ENCODE results near the gene UBASH3A. TPM values are rescaled to one million over a fixed set of nuclear protein-coding genes. Genes with fewer than 3 reads are reported as not detected.
A peak's percentile ranks its signal among the peaks of the same experiment; 100 is the strongest.

UBASH3A gene
- total RNA-seq, 2 experiments from 2014 or later, result 13.5 to 14.9 TPM

- Mint-ChIP-seq H3K4me3 (no peak overlapping the region), H3K9me3 (no peaks in the 10 kb centered on the region), H3K27ac (no peak overlapping the region), H3K4me1 (ENCODE audit: low read depth) (peaks cover 65% of the 10 kb centered on the region), H3K27me3 (ENCODE audit: low read depth) (no peaks in the 10 kb centered on the region), H3K36me3 (ENCODE audit: low read depth) (no peaks in the 10 kb centered on the region)
- CTCF ChIA-PET, result interaction anchor here (1.0 to 1.8 kb wide), 4 partner anchors 9 to 201 kb away, joined by 3 to 4 read pairs (median 4); no protein-coding TSS in a partner anchor
- intact Hi-C loops (cut with micrococcal nuclease), result loop anchor here (5.0 to 10.0 kb wide), 2 partner anchors 42 to 375 kb away; no protein-coding TSS in a partner anchor
- no peak for DNase-seq
Measured at GRCh38 chr21:42459546-42460215, 56.0 kb downstream of the UBASH3A start.

DNA sequence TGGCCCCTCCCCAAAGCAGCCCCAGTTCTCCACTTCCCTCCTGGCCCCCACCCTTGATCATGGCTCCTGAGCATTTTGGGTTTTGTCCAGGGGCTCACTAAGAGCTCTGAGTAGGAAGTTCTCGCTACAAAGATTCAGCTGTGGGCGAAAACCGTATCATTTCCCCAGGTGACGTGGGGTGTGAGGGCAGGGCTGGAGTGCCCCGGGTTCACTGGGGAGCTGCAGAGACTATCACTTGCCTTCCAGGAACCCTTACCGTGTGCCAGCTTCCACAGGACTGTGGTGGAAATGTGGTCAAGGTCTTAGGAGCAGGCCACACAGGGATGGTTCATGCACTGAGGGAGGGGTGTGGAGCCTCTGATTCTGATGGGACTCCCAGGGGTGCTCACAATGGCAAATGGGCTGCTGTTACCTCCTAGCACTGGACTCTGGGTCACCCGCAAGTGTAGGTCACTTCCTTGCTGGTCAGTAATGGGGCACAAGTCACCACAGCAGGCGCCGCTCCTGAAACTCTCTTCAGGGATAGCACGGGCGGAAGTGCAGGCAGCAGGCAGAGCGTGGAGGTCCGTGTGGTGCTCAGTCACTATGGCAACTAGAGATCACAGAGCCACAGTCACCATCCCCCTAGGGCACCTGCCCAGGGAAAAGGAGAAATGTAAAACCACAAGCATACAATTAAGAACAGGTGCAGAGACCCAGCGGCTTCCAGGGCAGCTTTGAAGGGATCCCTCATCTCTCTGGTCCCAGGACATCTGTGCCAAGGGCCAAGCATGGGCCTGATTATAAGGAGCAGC, 56.9 kb downstream of the UBASH3A start:
- H3K4me1 Mint-ChIP-seq (ENCODE audit: low read depth), result peaks cover 70% of the 10 kb centered on the region
- peak; percentile 75 for DNase-seq
- intact Hi-C loops (cut with micrococcal nuclease), result loop anchor here (5.0 to 10.0 kb wide), 2 partner anchors 43 to 374 kb away; no protein-coding TSS in a partner anchor
- H3K4me3 Mint-ChIP-seq, result peak overlapping the region; percentile 52
- H3K27me3 Mint-ChIP-seq (ENCODE audit: low read depth), result no peaks in the 10 kb centered on the region
- CTCF ChIA-PET, result interaction anchor here (1.3 to 1.8 kb wide), 3 partner anchors 8 to 202 kb away, joined by 3 to 4 read pairs (median 3); no protein-coding TSS in a partner anchor
- peak overlapping the region; percentile 66 for H3K27ac Mint-ChIP-seq
- no peaks in the 10 kb centered on the region for H3K9me3 Mint-ChIP-seq
- H3K36me3 Mint-ChIP-seq (ENCODE audit: low read depth), result no peaks in the 10 kb centered on the region

- peak; percentile 23 for DNase-seq
- Mint-ChIP-seq H3K4me3 (peak overlapping the region; percentile 52), H3K27ac (no peak overlapping the region), H3K4me1 (ENCODE audit: low read depth) (peaks cover 66% of the 10 kb centered on the region), H3K36me3 (ENCODE audit: low read depth) (no peaks in the 10 kb centered on the region), H3K27me3 (ENCODE audit: low read depth) (no peaks in the 10 kb centered on the region), H3K9me3 (no peaks in the 10 kb centered on the region)
- intact Hi-C loops (cut with micrococcal nuclease), result loop anchor here (5.0 to 10.0 kb wide), 2 partner anchors 44 to 374 kb away; no protein-coding TSS in a partner anchor
- CTCF ChIA-PET, result interaction anchor here (0.9 to 1.3 kb wide), 2 partner anchors 11 to 100 kb away, joined by 3 to 4 read pairs; no protein-coding TSS in a partner anchor
Measured at GRCh38 chr21:42461185-42461520, 57.5 kb downstream of the UBASH3A start.

- H3K36me3 Mint-ChIP-seq (ENCODE audit: low read depth), result no peaks in the 10 kb centered on the region
- no peaks in the 10 kb centered on the region for H3K27me3 Mint-ChIP-seq (ENCODE audit: low read depth)
- CTCF ChIA-PET, result interaction anchor here (0.9 to 1.3 kb wide), 4 partner anchors 12 to 138 kb away, joined by 3 to 4 read pairs (median 3); no protein-coding TSS in a partner anchor
- intact Hi-C loops (cut with micrococcal nuclease), result loop anchor here (5.0 to 10.0 kb wide), 2 partner anchors 45 to 373 kb away; no protein-coding TSS in a partner anchor
- DNase-seq, result no peak
- H3K4me1 Mint-ChIP-seq (ENCODE audit: low read depth), result peaks cover 56% of the 10 kb centered on the region
- H3K27ac Mint-ChIP-seq, result no peak overlapping the region
- H3K4me3 Mint-ChIP-seq, result peak overlapping the region; percentile 52
- no peaks in the 10 kb centered on the region for H3K9me3 Mint-ChIP-seq
Measured at GRCh38 chr21:42461881-42462877, 58.5 kb downstream of the UBASH3A start.

DNA sequence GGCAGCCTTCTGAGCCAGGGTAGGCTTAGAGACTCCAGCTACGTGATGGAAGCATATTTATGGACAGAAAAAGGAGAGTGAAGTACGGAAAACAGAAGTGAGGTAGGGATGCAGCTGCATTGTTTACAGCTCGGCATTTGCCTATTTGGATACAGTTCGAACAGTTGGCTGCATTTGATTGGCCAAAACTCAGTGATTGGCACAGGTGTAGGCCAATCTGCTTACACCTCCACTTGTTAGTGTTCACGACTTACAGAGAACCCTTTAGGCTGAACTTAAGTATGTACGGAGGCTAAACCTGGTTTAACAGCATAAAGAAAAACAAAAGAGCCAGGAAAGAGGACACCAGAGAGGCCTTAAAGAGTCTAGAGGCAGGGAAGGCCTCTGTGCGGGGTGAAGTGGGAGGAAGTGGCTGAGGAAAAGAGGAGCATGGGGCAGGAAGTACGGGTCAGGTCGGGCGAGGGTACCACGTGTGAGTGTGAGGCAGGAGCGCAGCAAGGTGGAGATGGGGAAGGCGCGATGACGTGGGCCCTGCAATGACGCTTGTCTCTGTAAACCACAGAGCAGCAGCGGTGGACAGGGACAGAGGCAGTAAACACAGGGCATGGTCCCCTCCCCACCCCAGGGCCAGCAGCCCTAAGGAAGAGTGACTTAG, 60.3 kb downstream of the UBASH3A start:
- intact Hi-C loops (cut with micrococcal nuclease), result loop anchor here (2.0 to 10.0 kb wide), 3 partner anchors 33 to 371 kb away; partner anchors contain the start of gene RSPH1
- peak overlapping the region; percentile 53 for H3K4me3 Mint-ChIP-seq
- H3K36me3 Mint-ChIP-seq (ENCODE audit: low read depth), result no peaks in the 10 kb centered on the region
- peak; percentile 80 for DNase-seq
- H3K9me3 Mint-ChIP-seq, result no peaks in the 10 kb centered on the region
- H3K27ac Mint-ChIP-seq, result peak overlapping the region; percentile 77
- no peaks in the 10 kb centered on the region for H3K27me3 Mint-ChIP-seq (ENCODE audit: low read depth)
- H3K4me1 Mint-ChIP-seq (ENCODE audit: low read depth), result peaks cover 56% of the 10 kb centered on the region
- CTCF ChIA-PET, result interaction anchor here (0.7 to 1.0 kb wide), 2 partner anchors 15 to 19 kb away, joined by 3 to 4 read pairs; no protein-coding TSS in a partner anchor

DNA sequence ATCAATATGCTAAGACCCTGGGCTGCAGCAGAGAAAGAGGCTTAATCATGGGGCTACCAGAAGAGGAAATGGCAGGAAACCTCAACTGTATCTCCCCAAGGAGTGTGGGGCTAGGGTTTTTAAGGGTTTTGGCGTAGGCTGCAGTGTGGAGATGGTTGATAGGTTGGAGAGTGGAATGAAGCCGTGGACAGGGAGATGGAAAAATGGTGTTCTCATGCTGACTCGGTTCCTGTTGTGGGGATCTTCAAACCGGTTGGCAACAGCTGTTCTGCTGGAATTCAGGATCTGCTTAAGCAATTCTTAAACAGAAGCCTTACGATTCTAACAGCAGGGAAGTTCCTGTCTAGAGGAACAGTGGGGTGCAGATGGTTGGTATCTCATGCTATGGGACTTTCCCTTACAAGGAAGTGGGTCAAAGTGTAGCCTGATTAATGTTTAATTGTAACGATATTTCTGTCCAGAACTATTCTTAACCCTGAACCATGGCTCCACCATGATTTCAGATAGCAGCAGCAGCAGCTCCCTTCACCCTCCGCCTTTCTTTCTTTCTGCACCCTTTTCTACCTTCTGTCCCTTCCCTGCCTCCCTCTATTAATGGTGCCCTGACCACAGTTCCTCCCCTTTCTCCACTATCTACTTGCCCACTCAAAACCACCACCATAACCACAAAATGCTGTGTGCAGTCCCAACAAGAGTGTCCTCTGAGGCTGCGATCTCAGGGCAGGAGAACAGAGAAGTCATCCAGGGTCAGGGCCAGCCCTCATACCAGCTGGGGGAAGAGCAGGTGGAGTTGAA, 61.5 kb downstream of the UBASH3A start:
- Mint-ChIP-seq H3K9me3 (no peaks in the 10 kb centered on the region), H3K27ac (peak overlapping the region; percentile 0), H3K36me3 (ENCODE audit: low read depth) (no peaks in the 10 kb centered on the region), H3K4me1 (ENCODE audit: low read depth) (peaks cover 51% of the 10 kb centered on the region), H3K4me3 (no peak overlapping the region), H3K27me3 (ENCODE audit: low read depth) (no peaks in the 10 kb centered on the region)
- intact Hi-C loops (cut with micrococcal nuclease), result loop anchor here (2.0 to 10.0 kb wide), 2 partner anchors 32 to 370 kb away; partner anchors contain the start of gene RSPH1
- no peak for DNase-seq
- CTCF ChIA-PET, result interaction anchor here (0.8 kb wide), 1 partner anchor 15 kb away, joined by 3 read pairs; no protein-coding TSS in a partner anchor

GRCh38 chr21:42465803-42466127, 62.1 kb downstream of the UBASH3A start:
- CTCF ChIA-PET, result no interaction called here
- Mint-ChIP-seq H3K27ac (no peak overlapping the region), H3K27me3 (ENCODE audit: low read depth) (no peaks in the 10 kb centered on the region), H3K36me3 (ENCODE audit: low read depth) (no peaks in the 10 kb centered on the region), H3K9me3 (no peaks in the 10 kb centered on the region), H3K4me3 (no peak overlapping the region), H3K4me1 (ENCODE audit: low read depth) (peaks cover 46% of the 10 kb centered on the region)
- no peak for DNase-seq
- intact Hi-C loops (cut with micrococcal nuclease), result loop anchor here (2.0 to 10.0 kb wide), 2 partner anchors 31 to 369 kb away; partner anchors contain the start of gene RSPH1

GRCh38 chr21:42466700-42467099, 63.0 kb downstream of the UBASH3A start:
- H3K4me1 Mint-ChIP-seq (ENCODE audit: low read depth), result peaks cover 36% of the 10 kb centered on the region
- no peak overlapping the region for H3K4me3 Mint-ChIP-seq
- H3K9me3 Mint-ChIP-seq, result no peaks in the 10 kb centered on the region
- H3K27me3 Mint-ChIP-seq (ENCODE audit: low read depth), result no peaks in the 10 kb centered on the region
- H3K27ac Mint-ChIP-seq, result no peak overlapping the region
- no peak for DNase-seq
- CTCF ChIA-PET, result interaction anchor here (0.6 to 1.6 kb wide), 6 partner anchors 10 to 26 kb away, joined by 3 to 5 read pairs (median 4); no protein-coding TSS in a partner anchor
- intact Hi-C loops (cut with micrococcal nuclease), result loop anchor here (10.0 kb wide), 1 partner anchor 368 kb away; no protein-coding TSS in a partner anchor
- no peaks in the 10 kb centered on the region for H3K36me3 Mint-ChIP-seq (ENCODE audit: low read depth)

GRCh38 chr21:42467140-42467983, 63.7 kb downstream of the UBASH3A start:
- no peaks in the 10 kb centered on the region for H3K36me3 Mint-ChIP-seq (ENCODE audit: low read depth)
- H3K4me3 Mint-ChIP-seq, result no peak overlapping the region
- CTCF ChIA-PET, result interaction anchor here (0.6 to 1.6 kb wide), 6 partner anchors 10 to 26 kb away, joined by 3 to 5 read pairs (median 4); no protein-coding TSS in a partner anchor
- peak; percentile 35 for DNase-seq
- H3K4me1 Mint-ChIP-seq (ENCODE audit: low read depth), result peaks cover 30% of the 10 kb centered on the region
- no peak overlapping the region for H3K27ac Mint-ChIP-seq
- no peaks in the 10 kb centered on the region for H3K9me3 Mint-ChIP-seq
- no peaks in the 10 kb centered on the region for H3K27me3 Mint-ChIP-seq (ENCODE audit: low read depth)
- intact Hi-C loops (cut with micrococcal nuclease), result loop anchor here (10.0 kb wide), 1 partner anchor 367 kb away; no protein-coding TSS in a partner anchor
